ENCODE results near the gene CREBBP.

- TF ChIP-seq POLR2AphosphoS5 (IDR thresholded peaks at IDR 0.05), result no peak
- no peak for TF ChIP-seq CTCF (IDR thresholded peaks at IDR 0.05 in 8 of 11, conservative IDR thresholded peaks at IDR 0.05 in 3 of 11)
- TF ChIP-seq POLR2A (IDR thresholded peaks at IDR 0.05), result no peak
These were observed 128.6 kb downstream of the CREBBP start for GRCh38 chr16:3751878-3752277.
